HG03135 (cell line): ENCODE measurements around the gene SMARCD3.

Experiments
- ATAC-seq: cut with Tn5 transposase; IDR thresholded peaks from one replicate; pipeline ENCODE4 v1.9.1; 2021; ENCODE audit warnings: mild to moderate bottlenecking, moderate library complexity; ENCODE audit not compliant: unreplicated experiment

SMARCD3 gene

GRCh38 chr7:151238190-151238810 is 10.2 kb downstream of the SMARCD3 start:
- ATAC-seq = no peak

DNA sequence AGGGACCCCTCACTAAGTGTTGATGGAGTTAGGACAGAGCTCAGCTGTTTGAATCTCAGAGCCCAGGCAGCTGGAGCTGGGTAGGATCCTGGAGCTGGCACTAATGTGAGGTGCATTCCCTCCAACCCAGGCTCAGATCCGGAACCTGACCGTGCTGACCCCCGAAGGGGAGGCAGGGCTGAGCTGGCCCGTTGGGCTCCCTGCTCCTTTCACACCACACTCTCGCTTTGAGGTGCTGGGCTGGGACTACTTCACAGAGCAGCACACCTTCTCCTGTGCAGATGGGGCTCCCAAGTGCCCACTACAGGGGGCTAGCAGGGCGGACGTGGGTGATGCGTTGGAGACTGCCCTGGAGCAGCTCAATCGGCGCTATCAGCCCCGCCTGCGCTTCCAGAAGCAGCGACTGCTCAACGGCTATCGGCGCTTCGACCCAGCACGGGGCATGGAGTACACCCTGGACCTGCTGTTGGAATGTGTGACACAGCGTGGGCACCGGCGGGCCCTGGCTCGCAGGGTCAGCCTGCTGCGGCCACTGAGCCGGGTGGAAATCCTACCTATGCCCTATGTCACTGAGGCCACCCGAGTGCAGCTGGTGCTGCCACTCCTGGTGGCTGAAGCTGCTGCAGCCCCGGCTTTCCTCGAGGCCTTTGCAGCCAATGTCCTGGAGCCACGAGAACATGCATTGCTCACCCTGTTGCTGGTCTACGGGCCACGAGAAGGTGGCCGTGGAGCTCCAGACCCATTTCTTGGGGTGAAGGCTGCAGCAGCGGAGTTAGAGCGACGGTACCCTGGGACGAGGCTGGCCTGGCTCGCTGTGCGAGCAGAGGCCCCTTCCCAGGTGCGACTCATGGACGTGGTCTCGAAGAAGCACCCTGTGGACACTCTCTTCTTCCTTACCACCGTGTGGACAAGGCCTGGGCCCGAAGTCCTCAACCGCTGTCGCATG is 11.0 kb downstream of the SMARCD3 start:
- ATAC-seq = no peak

GRCh38 chr7:151236406-151236805 is 12.1 kb downstream of the SMARCD3 start:
- ATAC-seq = no peak

- no peak for ATAC-seq
Observed at GRCh38 chr7:151235091-151235787, 13.3 kb downstream of the SMARCD3 start.

DNA sequence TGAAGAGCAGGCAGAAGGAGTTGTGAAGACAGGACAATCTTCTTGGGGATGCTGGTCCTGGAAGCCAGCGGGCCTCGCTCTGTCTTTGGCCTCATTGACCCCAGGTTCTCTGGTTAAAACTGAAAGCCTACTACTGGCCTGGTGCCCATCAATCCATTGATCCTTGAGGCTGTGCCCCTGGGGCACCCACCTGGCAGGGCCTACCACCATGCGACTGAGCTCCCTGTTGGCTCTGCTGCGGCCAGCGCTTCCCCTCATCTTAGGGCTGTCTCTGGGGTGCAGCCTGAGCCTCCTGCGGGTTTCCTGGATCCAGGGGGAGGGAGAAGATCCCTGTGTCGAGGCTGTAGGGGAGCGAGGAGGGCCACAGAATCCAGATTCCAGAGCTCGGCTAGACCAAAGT is 14.7 kb downstream of the SMARCD3 start:
- ATAC-seq = no peak

GRCh38 chr7:151232917-151233701 is 15.4 kb downstream of the SMARCD3 start:
- peak; percentile 33 for ATAC-seq

DNA sequence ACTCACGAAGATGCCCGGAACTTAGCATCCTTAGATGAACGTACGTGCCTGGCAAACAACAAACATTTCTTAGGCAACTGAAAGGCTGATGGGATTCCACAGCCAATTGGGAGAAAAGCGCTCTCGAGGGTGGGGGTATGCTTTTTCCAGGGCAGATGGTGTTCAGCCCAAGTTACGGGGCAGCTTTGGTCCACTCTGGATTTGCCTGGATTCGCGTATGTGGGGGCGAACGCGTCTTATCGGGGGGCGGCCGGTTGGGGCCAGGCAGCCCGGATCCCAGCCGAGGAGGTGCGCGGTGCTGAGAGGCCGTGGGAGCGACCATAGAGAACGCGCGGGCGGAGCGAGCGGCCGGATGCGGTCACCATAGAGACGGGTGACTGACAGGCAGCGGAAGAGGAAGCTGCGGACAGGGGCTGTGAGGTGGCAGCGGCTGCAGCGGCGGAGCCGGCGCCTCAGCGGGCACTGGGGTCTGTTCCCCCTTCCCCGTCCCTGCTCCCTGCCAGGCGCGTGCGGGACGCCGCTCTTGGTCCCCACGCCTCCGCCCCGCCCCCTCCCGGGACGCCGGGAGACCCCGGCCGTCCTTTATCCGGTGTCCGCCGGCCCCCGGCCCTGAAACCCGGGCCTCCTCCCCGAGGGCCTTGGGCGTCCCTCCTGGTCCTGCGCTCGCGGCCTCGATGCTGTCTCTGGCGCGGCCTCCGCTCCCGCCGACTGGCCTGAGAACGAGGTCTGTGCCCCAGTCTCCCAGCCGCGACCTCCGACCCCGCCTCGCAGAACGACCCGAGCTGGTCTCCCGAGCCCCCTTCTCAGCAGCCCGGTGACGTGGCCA is 16.2 kb downstream of the SMARCD3 start, which contains the start of gene CHPF2:
CHPF2 (plus strand) TSS at position 393 of the 826 bp plus-strand sequence. CDS start 1,529 bp downstream, outside the sequence.
- peak; percentile 97 for ATAC-seq

DNA sequence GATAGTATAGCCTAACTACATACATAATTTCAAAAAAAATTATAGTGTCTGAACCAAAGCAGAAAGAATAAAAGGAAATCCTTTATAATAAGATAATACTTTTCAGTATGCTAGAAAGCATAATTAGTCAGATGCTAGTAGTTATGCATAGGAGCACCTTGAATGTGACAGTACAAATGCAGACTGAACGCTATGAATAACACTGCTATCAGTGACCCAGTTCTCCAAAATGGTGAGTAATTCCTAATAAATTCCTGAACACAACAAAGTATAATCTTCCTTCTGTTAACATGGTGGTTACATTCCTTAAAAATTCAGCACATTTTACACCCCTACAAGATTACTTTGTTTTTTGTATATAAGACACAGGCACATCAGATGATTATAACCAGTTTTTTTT is 17.4 kb downstream of the SMARCD3 start:
- no peak for ATAC-seq

DNA sequence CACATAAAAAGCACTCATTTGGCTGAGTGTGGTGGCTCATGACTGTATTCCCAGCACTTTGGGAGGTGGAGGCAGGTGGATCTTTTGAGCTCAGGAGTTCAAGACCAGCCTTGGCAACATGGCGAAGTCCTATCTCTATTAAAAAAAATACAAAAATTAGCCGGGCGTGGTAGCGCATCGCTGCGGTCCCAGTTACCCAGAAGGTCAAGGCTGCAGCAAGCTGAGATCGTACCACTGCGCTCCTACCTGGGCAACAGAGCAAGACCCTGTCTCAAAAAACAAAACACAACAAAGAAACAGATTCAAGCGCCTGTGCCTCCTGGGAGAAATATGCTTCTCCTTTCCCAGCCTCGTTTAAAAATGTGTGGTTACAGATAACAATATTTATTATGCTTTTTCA is 19.2 kb downstream of the SMARCD3 start:
- ATAC-seq = no peak

GRCh38 chr7:151228024-151228866 is 20.2 kb downstream of the SMARCD3 start:
- ATAC-seq = no peak

DNA sequence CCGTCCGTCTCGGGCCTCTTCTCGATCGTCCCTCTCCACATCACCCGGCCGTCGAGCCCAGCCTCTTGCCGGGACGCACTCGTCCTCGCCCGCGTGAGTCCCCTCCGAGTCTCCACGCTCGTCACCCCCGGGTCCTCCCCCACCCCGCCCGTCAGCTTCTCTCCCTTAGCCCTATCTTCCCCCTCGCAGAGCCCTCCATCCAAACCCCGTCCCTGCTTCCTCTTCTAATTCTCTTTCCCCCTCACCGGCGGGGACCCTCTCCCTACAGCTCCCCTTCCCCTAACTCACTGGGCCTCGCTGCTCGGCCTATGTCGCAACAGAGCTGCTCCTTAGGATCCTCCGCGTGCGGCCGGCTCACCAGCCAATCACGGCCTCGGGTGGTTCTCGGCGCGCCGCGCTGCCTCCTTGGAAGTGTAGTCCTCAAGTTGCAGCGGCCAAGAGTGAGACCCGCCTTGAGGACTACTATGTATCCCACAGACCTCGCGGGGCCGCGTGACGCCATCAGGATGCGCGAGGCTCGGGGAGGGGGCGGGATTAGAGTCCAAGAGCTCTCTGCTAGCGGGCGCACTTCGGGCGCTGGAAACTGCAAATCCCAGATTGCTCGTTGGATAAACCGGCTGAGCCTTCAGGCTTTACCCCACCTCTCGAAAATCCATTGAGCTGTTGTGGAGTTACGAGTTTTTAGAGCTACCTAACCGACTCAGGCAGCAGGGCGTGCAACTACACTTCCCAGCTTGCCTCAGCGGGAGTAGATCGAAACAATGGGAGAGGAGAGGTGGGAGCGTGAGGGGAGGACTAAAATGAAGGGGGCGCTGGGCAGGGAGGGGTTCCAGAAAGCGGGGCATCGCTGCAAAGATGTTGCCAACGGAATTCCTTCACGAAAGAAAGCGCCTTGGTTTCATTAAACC is 21.4 kb downstream of the SMARCD3 start, which contains the start of gene ABCF2:
ABCF2 (minus strand) TSS at position 331 of the 908 bp plus-strand sequence. CDS start 747 bp downstream, outside the sequence.
- ATAC-seq = peak; percentile 99

GRCh38 chr7:151226560-151226874 is 22.0 kb downstream of the SMARCD3 start:
- peak; percentile 17 for ATAC-seq

DNA sequence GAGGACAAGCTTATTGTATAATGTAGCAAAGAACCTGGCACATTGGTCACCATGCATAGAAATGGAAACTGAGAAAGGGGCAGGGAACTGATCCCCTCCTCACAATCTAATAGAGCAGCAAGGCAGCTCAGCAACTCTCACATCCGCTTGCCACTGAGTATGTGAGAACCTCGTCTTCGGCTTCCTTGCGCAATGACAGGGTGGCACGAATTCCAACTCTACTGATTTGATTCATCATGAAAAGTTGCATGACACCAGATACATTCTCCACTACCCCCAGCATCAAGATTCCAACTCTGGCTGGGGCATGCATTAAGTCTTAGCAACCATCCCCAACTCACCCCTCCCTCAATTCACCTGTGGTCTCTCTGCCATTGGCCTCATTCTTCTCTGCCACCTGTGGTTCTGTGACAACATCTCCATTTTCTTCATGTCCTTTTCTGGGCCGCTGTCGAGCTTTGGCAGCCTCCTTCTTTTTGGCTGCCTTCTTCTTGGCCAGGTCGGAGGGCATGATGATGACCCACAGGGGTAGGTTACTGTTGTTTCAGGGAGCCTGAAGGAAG is 22.5 kb downstream of the SMARCD3 start:
- ATAC-seq = no peak

- ATAC-seq = no peak
Observed at GRCh38 chr7:151223728-151224127, 24.8 kb downstream of the SMARCD3 start.

- ATAC-seq = no peak
Observed at GRCh38 chr7:151218170-151218569, 30.3 kb downstream of the SMARCD3 start.

DNA sequence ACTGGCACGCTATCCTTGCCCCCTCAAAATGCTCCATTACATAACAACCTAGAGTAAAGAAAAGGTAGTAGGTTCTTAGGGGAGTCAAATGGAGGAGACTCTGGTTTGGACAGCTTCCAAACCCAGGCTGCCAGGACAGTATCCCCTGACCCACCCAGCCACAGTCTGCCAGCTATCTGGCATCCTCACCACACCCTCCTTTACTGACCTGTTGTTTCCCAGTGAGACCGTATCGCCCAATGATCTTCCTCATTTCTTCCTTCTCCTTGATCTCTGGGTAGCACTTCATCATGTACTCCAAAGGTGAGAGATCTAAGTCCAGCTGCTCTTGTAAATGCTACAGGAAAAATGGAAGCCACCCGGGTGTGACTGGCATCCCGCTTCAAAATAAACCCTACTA is 33.1 kb downstream of the SMARCD3 start:
- no peak for ATAC-seq

DNA sequence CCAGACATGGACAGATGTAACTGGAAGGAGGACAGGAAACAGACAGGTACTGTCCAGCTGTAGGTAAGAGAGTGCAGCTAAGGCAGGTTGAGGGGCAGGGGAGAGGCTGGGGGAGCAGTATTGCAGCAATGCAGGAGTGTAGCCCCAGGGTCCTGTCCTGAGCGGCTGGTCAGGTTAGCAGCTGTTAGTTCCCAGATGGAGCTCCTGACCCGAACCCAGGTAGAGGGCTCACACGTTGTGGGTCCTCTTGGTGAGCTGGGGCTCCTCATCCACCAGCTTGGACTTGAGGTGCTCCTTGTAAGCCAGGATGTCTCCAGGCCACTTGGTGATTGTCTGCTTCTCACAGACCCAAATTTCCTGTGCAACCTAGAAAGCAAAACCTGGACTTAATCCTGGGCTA is 34.7 kb downstream of the SMARCD3 start:
- no peak for ATAC-seq

GRCh38 chr7:151212626-151213025 is 35.9 kb downstream of the SMARCD3 start:
- no peak for ATAC-seq
